RWPE1 (cell line): Measurements from ENCODE around the gene TMPRSS2.
A peak's percentile ranks its signal among the peaks of the same experiment; 100 is the strongest.

Experiments used
- CTCF ChIA-PET: fragments of 350-600 bp; sonication (Branson Sonifier 250); formaldehyde crosslinking; extraction: SDS; loops from one replicate; lab custom pipeline; 2021; lab: Yijun Ruan, JAX
- POLR2A ChIA-PET: fragments of 400-600 bp; formaldehyde crosslinking; extraction: SDS; loops from one replicate; lab custom pipeline; 2020; ENCODE audit warnings: antibody characterized with exemption; ENCODE audit not compliant: low non-redundant PET; lab: Yijun Ruan, JAX
- DNase-seq: peaks from one replicate; pipeline ENCODE4 v3.0.0; 2012; ENCODE audit warnings: low spot score
- H3K27ac ChIP-seq: fragments of 450-650 bp; 2 replicates; pipeline ENCODE4 v1.5.1; 2017
- TF ChIP-seq, protein P1 (sequence below): fragments of 450-650 bp; conservative IDR thresholded peaks from 2 replicates; pipeline ENCODE4 v1.5.1; 2017; ENCODE audit warnings: low read depth, mild to moderate bottlenecking

The TMPRSS2 gene

DNA sequence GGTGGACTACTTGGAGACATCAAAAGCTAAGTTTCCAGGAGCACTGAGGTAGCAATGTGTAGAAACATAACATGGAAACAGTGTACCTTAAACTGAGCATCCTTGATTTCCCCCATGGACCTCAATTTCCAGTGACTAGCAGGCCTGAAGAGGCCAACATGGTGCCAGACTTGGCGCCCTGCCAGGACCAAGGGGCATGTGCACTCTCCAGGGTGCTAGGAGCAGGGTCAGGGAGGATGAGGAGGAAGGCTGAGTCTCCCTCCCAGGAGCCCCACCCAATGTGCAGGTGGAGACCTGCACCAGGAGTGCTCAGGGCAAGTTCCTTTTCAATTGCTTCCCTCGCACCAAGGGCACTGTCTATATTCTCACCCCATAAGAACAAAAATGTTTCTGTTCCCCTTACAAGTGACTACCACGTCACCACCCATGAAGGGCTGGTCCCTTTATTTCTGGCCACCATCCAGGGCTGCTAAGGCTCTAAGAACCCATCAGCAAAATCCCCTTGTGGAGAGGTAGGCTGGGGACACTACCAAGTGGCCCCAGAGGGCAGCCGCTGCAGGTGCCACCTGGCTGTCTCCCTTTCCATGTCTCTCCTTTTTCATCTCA, 42.7 kb downstream of the TMPRSS2 start:
- TF ChIP-seq, protein P1, sequence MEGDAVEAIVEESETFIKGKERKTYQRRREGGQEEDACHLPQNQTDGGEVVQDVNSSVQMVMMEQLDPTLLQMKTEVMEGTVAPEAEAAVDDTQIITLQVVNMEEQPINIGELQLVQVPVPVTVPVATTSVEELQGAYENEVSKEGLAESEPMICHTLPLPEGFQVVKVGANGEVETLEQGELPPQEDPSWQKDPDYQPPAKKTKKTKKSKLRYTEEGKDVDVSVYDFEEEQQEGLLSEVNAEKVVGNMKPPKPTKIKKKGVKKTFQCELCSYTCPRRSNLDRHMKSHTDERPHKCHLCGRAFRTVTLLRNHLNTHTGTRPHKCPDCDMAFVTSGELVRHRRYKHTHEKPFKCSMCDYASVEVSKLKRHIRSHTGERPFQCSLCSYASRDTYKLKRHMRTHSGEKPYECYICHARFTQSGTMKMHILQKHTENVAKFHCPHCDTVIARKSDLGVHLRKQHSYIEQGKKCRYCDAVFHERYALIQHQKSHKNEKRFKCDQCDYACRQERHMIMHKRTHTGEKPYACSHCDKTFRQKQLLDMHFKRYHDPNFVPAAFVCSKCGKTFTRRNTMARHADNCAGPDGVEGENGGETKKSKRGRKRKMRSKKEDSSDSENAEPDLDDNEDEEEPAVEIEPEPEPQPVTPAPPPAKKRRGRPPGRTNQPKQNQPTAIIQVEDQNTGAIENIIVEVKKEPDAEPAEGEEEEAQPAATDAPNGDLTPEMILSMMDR, result no peak
- DNase-seq, result no peak
- no peak overlapping the region for H3K27ac ChIP-seq
- POLR2A ChIA-PET, result no interaction called here
- CTCF ChIA-PET, result interaction anchor here (0.6 to 0.7 kb wide), 2 partner anchors 312 to 362 kb away, joined by 3 to 4 read pairs; no protein-coding TSS in a partner anchor

DNA sequence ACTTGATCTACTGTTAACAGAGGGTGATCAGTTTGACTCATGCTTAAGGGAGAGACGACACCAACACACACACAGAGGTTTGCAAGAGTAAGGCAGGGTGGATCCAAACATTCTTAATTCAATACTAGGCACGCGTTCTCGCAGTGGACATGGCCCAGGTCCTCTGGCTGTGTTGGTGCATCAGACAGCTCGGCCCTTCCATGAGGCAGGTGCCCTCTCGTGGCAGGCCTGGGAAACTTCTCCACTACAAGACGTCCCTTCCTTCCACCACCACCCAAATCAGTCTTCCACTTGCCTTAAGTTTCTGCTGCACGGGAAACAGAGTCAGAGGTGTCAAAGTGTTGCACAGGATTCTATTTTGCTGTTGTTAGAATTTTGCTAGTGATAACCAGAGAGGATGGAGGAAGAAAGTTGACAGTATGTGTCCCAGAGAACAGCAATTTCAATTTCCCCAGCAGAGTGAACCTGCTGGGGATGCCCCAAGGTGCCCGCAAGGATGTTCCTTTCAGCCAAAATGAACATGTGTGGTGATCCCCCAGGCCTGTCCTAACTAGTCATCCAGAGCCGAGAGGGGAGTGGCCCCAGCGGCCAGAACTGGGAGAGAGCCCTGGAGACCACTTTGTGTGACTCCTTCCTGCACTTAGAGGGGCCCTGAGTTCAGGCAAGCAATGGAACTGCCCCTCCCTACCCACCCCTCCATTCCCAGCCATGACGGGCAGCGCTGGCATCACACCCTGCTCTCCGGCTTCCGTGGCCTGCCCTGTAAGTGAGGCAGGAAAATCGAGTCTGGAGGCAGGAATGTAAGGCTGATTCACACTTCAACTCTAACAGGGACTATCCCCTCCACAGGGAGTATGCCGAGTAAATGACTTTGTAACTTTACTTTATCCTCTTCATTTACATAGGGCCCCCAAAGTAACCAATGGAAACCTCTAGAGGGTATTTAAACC, 47.1 kb downstream of the TMPRSS2 start:
- no peak overlapping the region for H3K27ac ChIP-seq
- POLR2A ChIA-PET, result interaction anchor here (0.5 kb wide), 1 partner anchor 9 kb away, joined by 4 read pairs; no protein-coding TSS in a partner anchor
- TF ChIP-seq, protein P1, result peak; percentile 72
- peak; percentile 59 for DNase-seq
- CTCF ChIA-PET, result interaction anchor here (0.5 to 2.5 kb wide), 6 partner anchors 33 to 372 kb away, joined by 3 to 22 read pairs (median 3); no protein-coding TSS in a partner anchor

DNA sequence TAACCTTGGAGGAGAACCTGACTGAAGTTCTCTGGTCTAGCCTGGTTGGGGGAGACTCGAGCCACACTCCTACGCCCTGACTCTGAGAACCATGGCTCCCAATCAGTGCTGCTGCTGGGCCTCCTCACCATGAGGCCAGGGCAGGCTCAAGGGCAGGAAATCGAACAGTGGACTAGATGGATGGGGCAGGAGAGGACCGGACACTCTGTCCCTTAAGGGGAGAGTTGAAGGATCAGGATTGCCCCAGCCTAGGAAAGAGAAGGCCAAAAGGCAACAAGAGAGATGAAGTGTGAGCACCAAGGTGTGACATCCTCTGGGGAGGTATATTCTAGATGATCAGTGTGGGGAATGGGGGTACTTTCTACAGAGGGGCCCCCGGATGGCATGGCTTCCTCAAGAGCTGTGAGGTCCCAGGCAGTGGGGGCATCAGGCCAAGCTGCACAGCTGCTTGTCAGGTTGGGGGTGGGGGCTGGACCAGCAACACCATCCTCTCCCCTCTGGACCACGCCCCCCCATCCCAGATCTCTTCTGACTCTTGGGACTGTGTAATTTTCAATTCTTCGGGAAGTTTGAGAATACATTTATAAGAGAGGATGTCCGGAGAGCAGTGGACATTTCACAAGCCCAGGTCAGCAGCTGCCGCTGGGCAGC, 47.9 kb downstream of the TMPRSS2 start:
- DNase-seq, result no peak
- TF ChIP-seq, protein P1, result no peak
- no peak overlapping the region for H3K27ac ChIP-seq
- CTCF ChIA-PET, result interaction anchor here (0.5 to 2.5 kb wide), 6 partner anchors 33 to 371 kb away, joined by 3 to 22 read pairs (median 3); no protein-coding TSS in a partner anchor
- POLR2A ChIA-PET, result interaction anchor here (0.5 kb wide), 1 partner anchor 8 kb away, joined by 4 read pairs; no protein-coding TSS in a partner anchor

DNA sequence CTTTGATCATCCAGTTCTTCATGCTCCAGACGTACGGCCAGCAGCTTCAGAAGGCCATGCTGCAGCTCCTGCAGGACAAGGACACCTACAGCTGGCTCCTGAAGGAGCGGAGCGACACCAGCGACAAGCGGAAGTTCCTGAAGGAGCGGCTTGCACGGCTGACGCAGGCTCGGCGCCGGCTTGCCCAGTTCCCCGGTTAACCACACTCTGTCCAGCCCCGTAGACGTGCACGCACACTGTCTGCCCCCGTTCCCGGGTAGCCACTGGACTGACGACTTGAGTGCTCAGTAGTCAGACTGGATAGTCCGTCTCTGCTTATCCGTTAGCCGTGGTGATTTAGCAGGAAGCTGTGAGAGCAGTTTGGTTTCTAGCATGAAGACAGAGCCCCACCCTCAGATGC, 49.4 kb downstream of the TMPRSS2 start:
- ChIA-PET CTCF (interaction anchor here (0.7 to 2.5 kb wide), 3 partner anchors 8 to 175 kb away, joined by 3 to 22 read pairs (median 4); no protein-coding TSS in a partner anchor), POLR2A (no interaction called here)
- H3K27ac ChIP-seq, result no peak overlapping the region
- TF ChIP-seq, protein P1, result no peak
- DNase-seq, result no peak

DNA sequence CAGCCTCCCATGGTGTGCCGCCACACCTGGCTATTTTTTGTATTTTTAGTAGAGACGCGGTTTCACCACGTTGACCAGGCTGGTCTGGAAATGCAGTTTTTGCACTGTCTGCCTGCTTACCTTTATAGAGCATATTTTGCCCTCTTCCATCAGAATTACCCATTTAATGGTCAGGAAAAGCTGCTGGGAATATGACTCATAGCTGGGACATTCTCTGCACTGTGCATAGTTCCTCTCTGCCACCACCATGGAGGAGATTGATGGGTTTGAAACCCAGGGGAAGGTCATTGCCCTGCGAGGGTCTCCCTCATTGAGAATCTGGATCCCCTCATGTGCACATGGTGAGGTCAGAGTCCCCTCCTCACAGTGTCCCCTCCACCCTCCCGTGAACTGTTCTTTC, 49.8 kb downstream of the TMPRSS2 start:
- DNase-seq, result no peak
- CTCF ChIA-PET, result no interaction called here
- TF ChIP-seq, protein P1, result no peak

DNA sequence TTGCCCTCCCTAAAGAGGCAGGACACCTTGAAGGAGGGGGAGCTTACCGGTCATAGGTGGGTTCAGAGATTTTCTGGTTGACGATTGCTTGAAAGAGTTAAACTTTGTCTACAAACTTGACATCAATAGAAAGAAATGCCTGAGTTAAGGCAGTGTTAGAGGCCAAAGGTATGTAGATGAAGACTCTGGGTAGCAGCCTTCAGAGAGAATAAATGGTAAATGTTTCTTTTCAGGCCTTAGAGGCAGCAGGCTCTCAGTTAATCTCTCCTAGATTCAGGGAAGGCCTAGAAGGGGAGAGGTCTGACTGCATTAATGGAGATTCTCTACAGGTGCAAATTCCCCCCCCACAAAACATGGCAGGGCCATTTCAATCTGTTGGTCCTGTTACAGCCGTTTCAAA, 54.2 kb downstream of the TMPRSS2 start:
- TF ChIP-seq, protein P1, result no peak
- DNase-seq, result no peak
- ChIA-PET CTCF (no interaction called here), POLR2A (no interaction called here)
- H3K27ac ChIP-seq, result no peak overlapping the region

More for the DNA sequence above, 49.8 kb downstream of the TMPRSS2 start:
- POLR2A ChIA-PET, result no interaction called here
- no peak overlapping the region for H3K27ac ChIP-seq
